Right kidney (tissue), 1 donor: ENCODE results near the gene GPD2.

Experiments
- DNase-seq: peaks from one replicate; pipeline ENCODE4 v3.0.0-alpha.2; 2016

Gene GPD2

GRCh38 chr2:156434461-156435291 is 1.5 kb upstream of the GPD2 start:
- no peak for DNase-seq

- no peak for DNase-seq
These were observed 822 bp upstream of the GPD2 start for GRCh38 chr2:156435396-156435717.

GRCh38 chr2:156436497-156437085 is 412 bp downstream of the GPD2 start:
- DNase-seq, result no peak

- DNase-seq, result no peak
These were observed 1.2 kb downstream of the GPD2 start for GRCh38 chr2:156437272-156437930.

GRCh38 chr2:156437931-156438410 is 1.8 kb downstream of the GPD2 start:
- no peak for DNase-seq

GRCh38 chr2:156443089-156443488 is 6.9 kb downstream of the GPD2 start:
- no peak for DNase-seq

GRCh38 chr2:156445296-156446220 is 9.4 kb downstream of the GPD2 start:
- no peak for DNase-seq

GRCh38 chr2:156447761-156448160 is 11.6 kb downstream of the GPD2 start:
- DNase-seq, result no peak

- DNase-seq, result no peak
These were observed 12.6 kb downstream of the GPD2 start for GRCh38 chr2:156448766-156449165.

- DNase-seq, result no peak
These were observed 16.8 kb downstream of the GPD2 start for GRCh38 chr2:156452971-156453370.

- DNase-seq, result no peak
These were observed 19.3 kb downstream of the GPD2 start for GRCh38 chr2:156455361-156455975.

- no peak for DNase-seq
These were observed 20.4 kb downstream of the GPD2 start for GRCh38 chr2:156456616-156457015.

- DNase-seq, result no peak
These were observed 21.6 kb downstream of the GPD2 start for GRCh38 chr2:156457523-156458517.

GRCh38 chr2:156459720-156460119 is 23.5 kb downstream of the GPD2 start:
- no peak for DNase-seq

- no peak for DNase-seq
These were observed 27.9 kb downstream of the GPD2 start for GRCh38 chr2:156464106-156464505.

- DNase-seq, result no peak
These were observed 29.4 kb downstream of the GPD2 start for GRCh38 chr2:156465573-156465972.

GRCh38 chr2:156466739-156467405 is 30.7 kb downstream of the GPD2 start:
- DNase-seq, result no peak

- DNase-seq, result no peak
These were observed 34.9 kb downstream of the GPD2 start for GRCh38 chr2:156470975-156471583.

GRCh38 chr2:156471762-156472161 is 35.6 kb downstream of the GPD2 start:
- DNase-seq, result no peak

- no peak for DNase-seq
These were observed 36.5 kb downstream of the GPD2 start for GRCh38 chr2:156472686-156473085.
